Measurements from ENCODE around the gene TREX2. TPM values are rescaled to one million over a fixed set of nuclear protein-coding genes. Genes with fewer than 3 reads are reported as not detected.

The TREX2 gene
- total and polyA plus RNA-seq, 2 donors (not counting 1 experiment from before 2014, with no cell fraction given): 3.3 to 3.8 TPM

GRCh38 chrX:153408221-153408721 is 37.6 kb downstream of the TREX2 start:
- H3K36me3 ChIP-seq (replicated peaks in 1 of 2; ENCODE audit: control extremely low read depth in 1 of 2, control insufficient read depth in 1 of 2, extremely low read depth in 1 of 2, insufficient read depth in 2 of 2, low read length in 1 of 2): no peaks in the 10 kb centered on the region
- WGBS (ENCODE audit: insufficient coverage): 93% methylated on average over 10 of the region's 10 CpGs
- H3K9me3 Mint-ChIP-seq (ENCODE audit: insufficient read depth): no peaks in the 10 kb centered on the region
- no peaks in the 10 kb centered on the region for H3K9me3 ChIP-seq (ENCODE audit: control extremely low read depth in 1 of 3, control insufficient read depth in 2 of 3, insufficient read depth in 1 of 3, low read length in 2 of 3)
- intact Hi-C loops (cut with micrococcal nuclease): no loop called here
- peaks cover 9 to 11% of the 10 kb centered on the region in 2 donors for H3K4me1 ChIP-seq (ENCODE audit: control insufficient read depth in 2 of 2, insufficient read depth in 2 of 2, low read length in 2 of 2)
- ChIA-PET CTCF (no interaction called here), POLR2A (no interaction called here)
- no peak for TF ChIP-seq EZH2 (IDR thresholded peaks at IDR 0.05; ENCODE audit: borderline replicate concordance, insufficient read depth, low read depth, low read length, poor library complexity, severe bottlenecking)
- TF ChIP-seq, protein P1, sequence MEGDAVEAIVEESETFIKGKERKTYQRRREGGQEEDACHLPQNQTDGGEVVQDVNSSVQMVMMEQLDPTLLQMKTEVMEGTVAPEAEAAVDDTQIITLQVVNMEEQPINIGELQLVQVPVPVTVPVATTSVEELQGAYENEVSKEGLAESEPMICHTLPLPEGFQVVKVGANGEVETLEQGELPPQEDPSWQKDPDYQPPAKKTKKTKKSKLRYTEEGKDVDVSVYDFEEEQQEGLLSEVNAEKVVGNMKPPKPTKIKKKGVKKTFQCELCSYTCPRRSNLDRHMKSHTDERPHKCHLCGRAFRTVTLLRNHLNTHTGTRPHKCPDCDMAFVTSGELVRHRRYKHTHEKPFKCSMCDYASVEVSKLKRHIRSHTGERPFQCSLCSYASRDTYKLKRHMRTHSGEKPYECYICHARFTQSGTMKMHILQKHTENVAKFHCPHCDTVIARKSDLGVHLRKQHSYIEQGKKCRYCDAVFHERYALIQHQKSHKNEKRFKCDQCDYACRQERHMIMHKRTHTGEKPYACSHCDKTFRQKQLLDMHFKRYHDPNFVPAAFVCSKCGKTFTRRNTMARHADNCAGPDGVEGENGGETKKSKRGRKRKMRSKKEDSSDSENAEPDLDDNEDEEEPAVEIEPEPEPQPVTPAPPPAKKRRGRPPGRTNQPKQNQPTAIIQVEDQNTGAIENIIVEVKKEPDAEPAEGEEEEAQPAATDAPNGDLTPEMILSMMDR (IDR thresholded peaks at IDR 0.05): no peak
- peaks cover 8% of the 10 kb centered on the region for H3K4me1 Mint-ChIP-seq
- no peaks in the 10 kb centered on the region for H3K27me3 ChIP-seq (replicated peaks in 1 of 4; ENCODE audit: control extremely low read depth in 1 of 4, control insufficient read depth in 3 of 4, insufficient read depth in 4 of 4, low read length in 3 of 4)
- H3K27me3 Mint-ChIP-seq: no peaks in the 10 kb centered on the region
- no peak overlapping the region for H3K4me3 Mint-ChIP-seq
- H3K4me2 ChIP-seq (replicated peaks; ENCODE audit: low read depth, low read length, poor library complexity, severe bottlenecking): no peak overlapping the region
- H3K27ac ChIP-seq (ENCODE audit: low read length in 2 of 2): no peak overlapping the region
- H3K79me2 ChIP-seq (ENCODE audit: control insufficient read depth, insufficient read depth, low read length): no peaks in the 10 kb centered on the region
- no peaks in the 10 kb centered on the region for H4K20me1 ChIP-seq (ENCODE audit: control insufficient read depth, insufficient read depth, low read length, poor library complexity, severe bottlenecking)
- no peak overlapping the region for H3K27ac Mint-ChIP-seq
- no peak overlapping the region for H2AFZ ChIP-seq (ENCODE audit: insufficient read depth, low read depth, low read length, poor library complexity, severe bottlenecking)
- DNase-seq: no peak
- no peak overlapping the region for H3K9ac ChIP-seq (ENCODE audit: low read length)
- ATAC-seq (ENCODE audit: low read depth): no peak
- no peak overlapping the region for H3K4me3 ChIP-seq (ENCODE audit: control extremely low read depth in 1 of 5, extremely low read depth in 1 of 5, insufficient read depth in 1 of 5, low read depth in 2 of 5, low read length in 4 of 5)

GRCh38 chrX:153407736-153408135 is 38.1 kb downstream of the TREX2 start:
- WGBS (ENCODE audit: insufficient coverage): 100% methylated on average over 1 of the region's 3 CpGs
- H3K27me3 ChIP-seq (replicated peaks in 1 of 4; ENCODE audit: control extremely low read depth in 1 of 4, control insufficient read depth in 3 of 4, insufficient read depth in 4 of 4, low read length in 3 of 4): no peaks in the 10 kb centered on the region
- H3K4me1 ChIP-seq (ENCODE audit: control insufficient read depth in 2 of 2, insufficient read depth in 2 of 2, low read length in 2 of 2): peaks cover 9 to 11% of the 10 kb centered on the region in 2 donors
- Mint-ChIP-seq H3K27me3 (no peaks in the 10 kb centered on the region), H3K4me1 (peaks cover 8% of the 10 kb centered on the region), H3K4me3 (no peak overlapping the region), H3K27ac (no peak overlapping the region), H3K9me3 (ENCODE audit: insufficient read depth) (no peaks in the 10 kb centered on the region)
- H3K9me3 ChIP-seq (ENCODE audit: control extremely low read depth in 1 of 3, control insufficient read depth in 2 of 3, insufficient read depth in 1 of 3, low read length in 2 of 3): no peaks in the 10 kb centered on the region
- no peak for DNase-seq
- no peak overlapping the region for H2AFZ ChIP-seq (ENCODE audit: insufficient read depth, low read depth, low read length, poor library complexity, severe bottlenecking)
- POLR2A ChIA-PET: no interaction called here
- no peak for ATAC-seq (ENCODE audit: low read depth)
- H3K9ac ChIP-seq (ENCODE audit: low read length): no peak overlapping the region
- no peaks in the 10 kb centered on the region for H4K20me1 ChIP-seq (ENCODE audit: control insufficient read depth, insufficient read depth, low read length, poor library complexity, severe bottlenecking)
- H3K27ac ChIP-seq (ENCODE audit: low read length in 2 of 2): no peak overlapping the region
- H3K36me3 ChIP-seq (replicated peaks in 1 of 2; ENCODE audit: control extremely low read depth in 1 of 2, control insufficient read depth in 1 of 2, extremely low read depth in 1 of 2, insufficient read depth in 2 of 2, low read length in 1 of 2): no peaks in the 10 kb centered on the region
- no peaks in the 10 kb centered on the region for H3K79me2 ChIP-seq (ENCODE audit: control insufficient read depth, insufficient read depth, low read length)
- CTCF ChIA-PET: no interaction called here
- intact Hi-C loops (cut with micrococcal nuclease): no loop called here
- TF ChIP-seq, protein P1 (IDR thresholded peaks at IDR 0.05): no peak
- no peak for TF ChIP-seq EZH2 (IDR thresholded peaks at IDR 0.05; ENCODE audit: borderline replicate concordance, insufficient read depth, low read depth, low read length, poor library complexity, severe bottlenecking)
- no peak overlapping the region for H3K4me3 ChIP-seq (ENCODE audit: control extremely low read depth in 1 of 5, extremely low read depth in 1 of 5, insufficient read depth in 1 of 5, low read depth in 2 of 5, low read length in 4 of 5)
- H3K4me2 ChIP-seq (replicated peaks; ENCODE audit: low read depth, low read length, poor library complexity, severe bottlenecking): no peak overlapping the region
